Lung microvascular endothelial cell (primary cell): ENCODE data around the gene USP34. TPM values are rescaled to one million over a fixed set of nuclear protein-coding genes. Genes with fewer than 3 reads are reported as not detected.
A peak's percentile ranks its signal among the peaks of the same experiment; 100 is the strongest.

Experiments
- DNase-seq, 2 donors: peaks; one replicate each; pipeline versions ENCODE4 v3.0.0 to v3.0.0-alpha.2; 2010; ENCODE audit warnings: low read depth in 2 of 2
- total RNA-seq: library from RNA; depleted of rRNA; stranded (reverse); fragments of >200 nt; gene quantifications from 2 replicates; pipeline ENCODE4 v1.2.1, GENCODE V29; 2014

USP34 gene
- total RNA-seq, 1 donor from 2014 or later = 91.5 TPM

- no peak for DNase-seq
Measured at GRCh38 chr2:61377046-61377445, 93.8 kb downstream of the USP34 start.

- DNase-seq = no peak
Measured at GRCh38 chr2:61376211-61376610, 94.7 kb downstream of the USP34 start.

GRCh38 chr2:61371027-61371426, 99.9 kb downstream of the USP34 start:
- DNase-seq = no peak

GRCh38 chr2:61368687-61369665, 101.9 kb downstream of the USP34 start:
- DNase-seq = no peak

- no peak for DNase-seq
Measured at GRCh38 chr2:61367177-61367576, 103.7 kb downstream of the USP34 start.

GRCh38 chr2:61363580-61363979, 107.3 kb downstream of the USP34 start:
- no peak for DNase-seq

DNA sequence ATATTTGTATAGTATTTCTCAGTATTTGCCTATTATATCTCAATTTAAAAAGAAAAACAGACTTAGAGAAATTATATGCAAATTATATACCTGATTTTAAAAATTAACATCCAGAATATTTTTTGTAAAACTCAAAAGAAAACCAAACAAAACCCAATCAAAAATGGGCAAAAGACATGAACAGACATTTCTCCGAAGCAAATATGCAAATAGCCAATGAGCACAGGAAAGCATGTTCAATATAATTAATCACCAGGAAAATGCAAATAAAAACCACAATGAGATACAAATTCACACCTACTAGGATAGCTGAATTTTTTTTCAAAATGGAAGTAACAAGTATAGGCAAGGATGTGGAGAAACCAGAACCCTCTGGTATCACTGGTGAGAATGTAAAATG, 108.0 kb downstream of the USP34 start:
- DNase-seq = no peak

- DNase-seq = no peak
Measured at GRCh38 chr2:61361068-61361467, 109.8 kb downstream of the USP34 start.

- no peak for DNase-seq
Measured at GRCh38 chr2:61359058-61359457, 111.8 kb downstream of the USP34 start.

- DNase-seq = no peak
Measured at GRCh38 chr2:61357681-61358080, 113.2 kb downstream of the USP34 start.

DNA sequence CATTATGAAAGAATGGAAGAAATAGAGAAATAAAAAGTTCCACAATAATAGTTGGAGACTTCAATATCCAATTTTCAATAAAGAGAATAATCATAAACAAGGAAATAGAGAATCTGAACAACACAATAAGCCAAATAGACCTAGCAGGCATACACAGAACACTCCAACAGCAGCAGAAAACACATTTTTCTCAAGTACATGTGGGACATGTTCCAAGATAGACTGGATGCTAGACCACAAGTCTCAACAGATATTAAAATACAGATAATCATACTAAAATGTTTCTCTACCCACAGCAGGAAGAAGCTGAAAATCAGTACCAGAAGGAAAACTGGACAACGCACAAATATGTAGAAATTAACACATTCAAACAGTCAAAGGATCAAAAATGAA, 113.9 kb downstream of the USP34 start:
- no peak for DNase-seq

DNA sequence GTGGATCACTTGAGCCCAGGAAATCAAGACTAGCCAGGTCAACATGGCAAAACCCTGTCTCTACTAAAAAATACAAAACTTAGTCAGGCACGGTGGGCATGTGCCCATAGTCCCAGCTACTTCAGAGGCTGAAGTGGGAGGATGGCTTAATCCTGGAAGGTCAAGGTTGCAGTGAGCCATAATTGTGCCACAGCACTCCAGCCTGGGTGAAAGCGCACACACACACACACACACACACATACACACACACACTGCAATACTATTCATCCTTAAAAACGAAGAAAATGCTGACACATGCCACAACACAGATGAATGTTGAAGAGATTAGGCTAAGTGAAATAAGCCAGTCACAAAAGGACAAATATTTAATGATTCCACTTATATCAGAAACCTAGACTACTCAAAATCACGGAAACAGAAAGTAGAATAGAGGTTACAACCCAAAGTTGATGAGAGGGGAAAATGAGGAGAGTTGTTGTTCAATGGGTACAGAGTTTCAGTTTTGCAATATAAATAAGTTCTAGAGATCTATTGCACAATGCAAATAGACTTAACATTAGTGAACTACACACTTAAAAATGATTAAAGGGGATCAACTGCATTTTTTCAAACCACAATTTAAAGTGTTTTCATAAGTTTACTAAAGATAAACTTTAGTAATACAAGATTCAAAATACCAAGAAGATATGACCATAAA, 114.5 kb downstream of the USP34 start:
- peak in 1 of 2 donors; percentile 9 for DNase-seq

DNA sequence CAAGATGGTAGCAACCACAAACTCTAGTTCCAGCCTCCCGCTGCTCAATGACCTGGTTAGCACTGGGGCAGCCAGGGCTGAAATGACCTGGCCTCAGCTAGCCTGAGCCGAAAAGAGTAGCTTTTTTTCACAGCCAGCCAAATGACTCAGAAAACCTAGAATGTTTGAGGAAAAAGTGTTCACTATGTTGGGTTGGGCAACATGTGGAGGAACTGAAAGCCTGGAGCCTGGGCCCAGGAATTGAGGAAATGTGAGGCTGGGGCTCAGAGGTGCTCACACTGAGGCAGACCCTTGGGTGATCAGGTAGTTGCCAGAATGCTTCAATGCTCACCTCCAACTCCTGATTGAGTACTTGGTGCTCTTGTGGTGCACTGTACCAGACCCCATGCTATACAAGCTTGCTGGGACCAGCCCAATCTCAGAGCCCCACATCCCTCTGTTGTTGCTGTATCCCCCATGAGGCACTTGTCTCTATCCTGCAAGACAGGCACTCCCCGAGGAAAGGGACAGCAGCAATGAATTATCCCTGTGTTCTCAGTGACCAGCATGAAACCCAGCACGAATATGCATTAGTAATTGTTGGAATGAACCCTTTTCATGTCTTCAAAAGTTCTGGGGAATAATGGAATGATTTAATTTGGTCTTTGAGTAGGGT, 116.2 kb downstream of the USP34 start:
- DNase-seq = no peak

- DNase-seq = no peak
Measured at GRCh38 chr2:61353909-61354308, 117.0 kb downstream of the USP34 start.

GRCh38 chr2:61350777-61351176, 120.1 kb downstream of the USP34 start:
- DNase-seq = no peak

DNA sequence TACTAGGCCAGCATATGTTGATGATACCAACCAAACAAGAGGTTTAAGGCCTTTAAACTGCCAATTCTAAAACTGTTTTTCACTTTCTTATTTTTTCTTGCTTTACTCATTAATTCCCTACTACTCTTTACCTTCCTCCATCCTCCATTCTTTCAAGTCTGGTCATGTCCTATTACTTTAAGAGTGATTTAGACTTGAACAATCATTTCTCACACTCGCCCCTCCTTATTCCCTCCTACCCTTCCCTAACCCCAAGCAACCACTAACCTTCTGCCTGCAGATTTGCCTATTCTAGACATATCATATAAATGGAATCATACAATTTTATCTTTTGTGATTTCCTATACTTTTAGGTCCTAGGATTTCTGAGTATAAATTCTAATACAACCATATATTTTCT, 127.7 kb downstream of the USP34 start:
- DNase-seq = no peak

GRCh38 chr2:61340242-61340641, 130.6 kb downstream of the USP34 start:
- peak; percentile 28 to 79 for DNase-seq

DNA sequence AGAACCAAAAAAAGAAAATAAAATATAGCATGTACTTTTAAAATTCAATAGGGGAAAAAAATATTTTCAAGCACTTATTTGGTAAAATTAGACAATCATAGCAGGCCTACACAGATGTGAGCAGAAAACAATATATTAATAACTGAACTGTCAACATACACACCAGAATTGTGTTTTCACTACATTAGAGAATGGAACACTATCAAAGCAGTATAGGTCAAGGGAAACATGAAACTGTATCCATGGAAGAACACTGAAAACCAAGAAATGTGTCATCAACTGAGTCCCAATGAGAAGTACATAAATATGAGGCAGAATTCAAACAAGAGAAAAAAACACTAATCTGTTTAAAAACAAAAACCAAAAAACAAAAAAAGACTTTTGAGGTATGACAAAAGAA, 132.4 kb downstream of the USP34 start:
- DNase-seq = no peak

DNA sequence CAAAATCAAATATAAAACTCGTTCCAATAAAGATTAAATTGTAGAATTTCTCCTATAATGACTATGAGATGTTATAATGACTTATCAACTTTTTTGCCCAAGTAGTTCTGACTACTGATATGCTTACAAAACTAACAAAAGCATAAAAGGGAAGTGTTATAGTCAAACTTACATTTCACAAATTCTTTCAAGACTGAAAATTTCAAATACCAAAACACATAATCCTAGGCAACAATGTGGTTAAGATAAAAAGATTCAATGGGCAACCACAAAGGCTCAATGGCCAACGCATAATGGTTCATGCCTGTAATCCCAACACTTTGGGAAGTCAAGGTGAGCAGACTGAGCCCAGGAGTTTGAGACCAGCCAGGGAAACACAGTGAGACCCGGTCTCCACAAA, 135.7 kb downstream of the USP34 start:
- no peak for DNase-seq

DNA sequence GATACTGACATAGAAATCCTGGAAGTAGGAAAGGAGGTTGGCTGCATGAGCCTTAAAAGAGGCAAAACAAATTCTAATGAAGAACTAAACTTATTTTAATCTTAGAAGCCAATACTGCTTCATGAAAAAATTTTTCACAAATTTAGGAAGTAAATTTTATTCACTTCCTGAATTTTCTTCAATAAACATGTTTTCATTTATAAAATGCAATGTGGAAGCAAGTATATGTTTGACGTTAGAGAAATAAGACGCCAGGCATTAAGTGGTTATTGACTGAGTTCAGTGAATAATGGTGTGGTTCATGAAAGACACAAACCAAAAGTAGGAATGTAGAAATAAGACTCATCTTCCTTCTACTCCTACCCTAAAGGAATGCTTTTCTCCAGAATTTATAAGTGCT, 136.4 kb downstream of the USP34 start:
- no peak for DNase-seq

- peak in 1 of 2 donors; percentile 67 for DNase-seq
Measured at GRCh38 chr2:61328707-61329251, 142.1 kb downstream of the USP34 start.

DNA sequence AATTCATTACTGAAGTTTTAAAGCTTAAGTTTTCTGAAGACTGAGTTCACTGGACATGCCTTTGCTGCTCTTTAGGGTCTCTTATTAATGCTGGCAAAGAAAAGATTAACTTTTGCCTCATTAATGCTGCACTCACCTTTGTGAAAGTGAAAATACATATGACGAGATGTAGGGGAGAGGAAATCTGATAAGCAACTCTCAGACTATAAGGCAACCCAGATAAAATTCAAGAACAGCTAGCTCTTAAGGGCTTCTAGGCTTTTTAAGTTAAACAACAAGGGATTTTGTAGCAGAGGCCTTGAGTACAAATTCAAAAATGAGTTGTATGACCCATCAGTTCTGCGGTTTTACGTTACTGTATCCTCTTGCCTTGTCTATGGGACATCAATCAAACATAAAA, 143.7 kb downstream of the USP34 start:
- no peak for DNase-seq
